ENCODE data around the gene UMAD1. TPM values are rescaled to one million over a fixed set of nuclear protein-coding genes. Genes with fewer than 3 reads are reported as not detected.

UMAD1 gene
- polyA plus RNA-seq, 1 donor from 2014 or later, result 26.0 TPM

GRCh38 chr7:7908622-7909145, 268.1 kb downstream of the UMAD1 start:
- Mint-ChIP-seq H3K4me1 (peaks cover 0 to 2% (median 0%) of the 10 kb centered on the region in 3 donors), H3K4me3 (peak overlapping the region in 1 of 4 donors; percentile 10), H3K9me3 (peaks cover 0 to 5% (median 2%) of the 10 kb centered on the region in 3 donors), H3K27me3 (no peaks in the 10 kb centered on the region), H3K36me3 (peaks cover 11% of the 10 kb centered on the region), H3K27ac (peak overlapping the region in 1 of 3 donors; percentile 23)

- H3K36me3 Mint-ChIP-seq, result peaks cover 10% of the 10 kb centered on the region
- no peaks in the 10 kb centered on the region for H3K27me3 Mint-ChIP-seq
- H3K4me1 Mint-ChIP-seq, result peaks cover 0 to 1% (median 0%) of the 10 kb centered on the region in 3 donors
- no peak overlapping the region for H3K4me3 Mint-ChIP-seq
- H3K9me3 Mint-ChIP-seq, result peaks cover 0 to 5% (median 2%) of the 10 kb centered on the region in 3 donors
- H3K27ac Mint-ChIP-seq, result no peak overlapping the region
Observed at GRCh38 chr7:7909376-7909775, 268.8 kb downstream of the UMAD1 start.

GRCh38 chr7:7911369-7912123, 271.0 kb downstream of the UMAD1 start:
- Mint-ChIP-seq H3K4me3 (no peak overlapping the region), H3K36me3 (peaks cover 12% of the 10 kb centered on the region), H3K27ac (no peak overlapping the region), H3K27me3 (no peaks in the 10 kb centered on the region), H3K4me1 (peaks cover 0 to 6% (median 1%) of the 10 kb centered on the region in 3 donors), H3K9me3 (peaks cover 0 to 8% (median 1%) of the 10 kb centered on the region in 3 donors)

GRCh38 chr7:7912937-7913336, 272.4 kb downstream of the UMAD1 start:
- H3K27ac Mint-ChIP-seq, result no peak overlapping the region
- H3K4me1 Mint-ChIP-seq, result peaks cover 0 to 9% (median 8%) of the 10 kb centered on the region in 3 donors
- no peak overlapping the region for H3K4me3 Mint-ChIP-seq
- peaks cover 0 to 5% (median 1%) of the 10 kb centered on the region in 3 donors for H3K9me3 Mint-ChIP-seq
- no peaks in the 10 kb centered on the region for H3K27me3 Mint-ChIP-seq
- peaks cover 9% of the 10 kb centered on the region for H3K36me3 Mint-ChIP-seq

- Mint-ChIP-seq H3K9me3 (peaks cover 0 to 5% (median 1%) of the 10 kb centered on the region in 3 donors), H3K36me3 (peaks cover 9% of the 10 kb centered on the region), H3K4me1 (peaks cover under 1 to 10% (median 10%) of the 10 kb centered on the region in 3 donors), H3K27ac (no peak overlapping the region), H3K27me3 (no peaks in the 10 kb centered on the region), H3K4me3 (no peak overlapping the region)
Observed at GRCh38 chr7:7913504-7913903, 273.0 kb downstream of the UMAD1 start.

- Mint-ChIP-seq H3K27ac (no peak overlapping the region), H3K36me3 (peaks cover 9% of the 10 kb centered on the region), H3K4me1 (peaks cover 11 to 20% (median 19%) of the 10 kb centered on the region in 3 donors), H3K27me3 (no peaks in the 10 kb centered on the region), H3K9me3 (peaks cover 0 to 5% (median 1%) of the 10 kb centered on the region in 3 donors), H3K4me3 (no peak overlapping the region)
Observed at GRCh38 chr7:7914547-7914946, 274.0 kb downstream of the UMAD1 start.

- peaks cover 22 to 31% (median 29%) of the 10 kb centered on the region in 3 donors for H3K4me1 Mint-ChIP-seq
- H3K36me3 Mint-ChIP-seq, result peaks cover 12% of the 10 kb centered on the region
- H3K27me3 Mint-ChIP-seq, result no peaks in the 10 kb centered on the region
- no peak overlapping the region for H3K4me3 Mint-ChIP-seq
- peaks cover 0 to 5% (median 1%) of the 10 kb centered on the region in 3 donors for H3K9me3 Mint-ChIP-seq
- H3K27ac Mint-ChIP-seq, result no peak overlapping the region
Observed at GRCh38 chr7:7916064-7916463, 275.5 kb downstream of the UMAD1 start.

- Mint-ChIP-seq H3K36me3 (peaks cover 7% of the 10 kb centered on the region), H3K9me3 (peaks cover 0 to 5% (median 1%) of the 10 kb centered on the region in 3 donors), H3K27me3 (no peaks in the 10 kb centered on the region), H3K4me3 (peak overlapping the region in 1 of 4 donors; percentile 30), H3K27ac (peak overlapping the region in 1 of 3 donors; percentile 55), H3K4me1 (peaks cover 22 to 39% (median 35%) of the 10 kb centered on the region in 3 donors)
Observed at GRCh38 chr7:7917593-7917992, 277.0 kb downstream of the UMAD1 start.

- Mint-ChIP-seq H3K9me3 (peaks cover 0 to 5% (median 1%) of the 10 kb centered on the region in 3 donors), H3K27me3 (no peaks in the 10 kb centered on the region), H3K4me3 (peak overlapping the region in 1 of 4 donors; percentile 89), H3K4me1 (peaks cover 28 to 45% (median 43%) of the 10 kb centered on the region in 3 donors), H3K36me3 (peaks cover 7% of the 10 kb centered on the region), H3K27ac (peak overlapping the region; percentile 32 to 98 (median 59))
Observed at GRCh38 chr7:7918736-7919448, 278.3 kb downstream of the UMAD1 start.

- Mint-ChIP-seq H3K9me3 (peaks cover 0 to 5% (median 1%) of the 10 kb centered on the region in 3 donors), H3K4me3 (peak overlapping the region in 2 of 4 donors; percentile 20 to 89), H3K36me3 (peaks cover 7% of the 10 kb centered on the region), H3K4me1 (peaks cover 34 to 51% (median 49%) of the 10 kb centered on the region in 3 donors), H3K27ac (peak overlapping the region; percentile 32 to 98 (median 65)), H3K27me3 (no peaks in the 10 kb centered on the region)
Observed at GRCh38 chr7:7919449-7919945, 278.9 kb downstream of the UMAD1 start.

- Mint-ChIP-seq H3K4me3 (peak overlapping the region; percentile 10 to 92 (median 80)), H3K27me3 (no peaks in the 10 kb centered on the region), H3K9me3 (peaks cover 0 to 5% (median 1%) of the 10 kb centered on the region in 3 donors), H3K27ac (peak overlapping the region; percentile 32 to 98 (median 95)), H3K36me3 (peaks cover 7% of the 10 kb centered on the region), H3K4me1 (peaks cover 37 to 55% (median 50%) of the 10 kb centered on the region in 3 donors)
Observed at GRCh38 chr7:7920056-7920455, 279.5 kb downstream of the UMAD1 start.

GRCh38 chr7:7920481-7920880, 279.9 kb downstream of the UMAD1 start:
- H3K27ac Mint-ChIP-seq, result peak overlapping the region; percentile 32 to 98 (median 95)
- H3K27me3 Mint-ChIP-seq, result no peaks in the 10 kb centered on the region
- peaks cover 7% of the 10 kb centered on the region for H3K36me3 Mint-ChIP-seq
- H3K4me1 Mint-ChIP-seq, result peaks cover 37 to 55% (median 50%) of the 10 kb centered on the region in 3 donors
- H3K4me3 Mint-ChIP-seq, result peak overlapping the region; percentile 10 to 92 (median 80)
- H3K9me3 Mint-ChIP-seq, result peaks cover 0 to 5% (median 1%) of the 10 kb centered on the region in 3 donors

GRCh38 chr7:7921830-7922229, 281.3 kb downstream of the UMAD1 start:
- Mint-ChIP-seq H3K4me3 (peak overlapping the region in 2 of 4 donors; percentile 6 to 39), H3K27ac (peak overlapping the region in 1 of 3 donors; percentile 76)

GRCh38 chr7:7922684-7923385, 282.3 kb downstream of the UMAD1 start:
- Mint-ChIP-seq H3K36me3 (peaks cover 3% of the 10 kb centered on the region), H3K27me3 (no peaks in the 10 kb centered on the region), H3K9me3 (no peaks in the 10 kb centered on the region), H3K4me1 (peaks cover 37 to 46% (median 45%) of the 10 kb centered on the region in 3 donors), H3K27ac (peak overlapping the region in 2 of 3 donors; percentile 17 to 76), H3K4me3 (peak overlapping the region in 1 of 4 donors; percentile 46)

More at GRCh38 chr7:7921830-7922229, 281.3 kb downstream of the UMAD1 start:
- Mint-ChIP-seq H3K4me1 (peaks cover 37 to 50% (median 48%) of the 10 kb centered on the region in 3 donors), H3K36me3 (peaks cover 3% of the 10 kb centered on the region), H3K27me3 (no peaks in the 10 kb centered on the region), H3K9me3 (no peaks in the 10 kb centered on the region)

Data from IgD-negative memory B cell (primary cell).